T-helper 1 cell treated with Interleukin-12 subunit alpha and Interleukin-12 subunit beta and Interleukin-4 antibody, amounts not matched to agents 30 ng/mL and 1 ng/mL, for 36 hours (primary cell): ENCODE measurements around the gene EYA3. TPM values are rescaled to one million over a fixed set of nuclear protein-coding genes. Genes with fewer than 3 reads are reported as not detected.

Experiments used
- intact Hi-C: fragments of 100-400 bp; cut with micrococcal nuclease; formaldehyde crosslinking; loops from one replicate; pipeline ENCODE4 v1.15.1; 2024
- total RNA-seq: library from RNA; stranded (reverse); gene quantifications from 2 replicates; pipeline ENCODE4 v1.2.3, GENCODE V29; 2022

EYA3 gene
- total RNA-seq, 1 donor from 2014 or later: 36.2 TPM

DNA sequence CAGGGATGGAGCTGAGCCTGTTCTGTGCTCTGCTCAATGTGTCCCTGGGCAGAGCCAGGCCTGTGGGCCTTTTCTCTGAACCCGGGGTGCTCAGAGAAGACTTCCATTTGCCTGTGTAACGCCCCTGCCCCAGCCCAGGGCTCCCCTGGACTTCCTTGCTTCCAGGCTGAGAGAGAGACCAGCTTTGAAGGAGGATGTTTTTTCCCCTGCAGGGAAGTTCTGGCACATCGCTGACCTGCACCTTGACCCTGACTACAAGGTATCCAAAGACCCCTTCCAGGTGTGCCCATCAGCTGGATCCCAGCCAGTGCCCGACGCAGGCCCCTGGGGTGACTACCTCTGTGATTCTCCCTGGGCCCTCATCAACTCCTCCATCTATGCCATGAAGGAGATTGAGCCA, 143.4 kb downstream of the EYA3 start:
- intact Hi-C loops: no loop called here

DNA sequence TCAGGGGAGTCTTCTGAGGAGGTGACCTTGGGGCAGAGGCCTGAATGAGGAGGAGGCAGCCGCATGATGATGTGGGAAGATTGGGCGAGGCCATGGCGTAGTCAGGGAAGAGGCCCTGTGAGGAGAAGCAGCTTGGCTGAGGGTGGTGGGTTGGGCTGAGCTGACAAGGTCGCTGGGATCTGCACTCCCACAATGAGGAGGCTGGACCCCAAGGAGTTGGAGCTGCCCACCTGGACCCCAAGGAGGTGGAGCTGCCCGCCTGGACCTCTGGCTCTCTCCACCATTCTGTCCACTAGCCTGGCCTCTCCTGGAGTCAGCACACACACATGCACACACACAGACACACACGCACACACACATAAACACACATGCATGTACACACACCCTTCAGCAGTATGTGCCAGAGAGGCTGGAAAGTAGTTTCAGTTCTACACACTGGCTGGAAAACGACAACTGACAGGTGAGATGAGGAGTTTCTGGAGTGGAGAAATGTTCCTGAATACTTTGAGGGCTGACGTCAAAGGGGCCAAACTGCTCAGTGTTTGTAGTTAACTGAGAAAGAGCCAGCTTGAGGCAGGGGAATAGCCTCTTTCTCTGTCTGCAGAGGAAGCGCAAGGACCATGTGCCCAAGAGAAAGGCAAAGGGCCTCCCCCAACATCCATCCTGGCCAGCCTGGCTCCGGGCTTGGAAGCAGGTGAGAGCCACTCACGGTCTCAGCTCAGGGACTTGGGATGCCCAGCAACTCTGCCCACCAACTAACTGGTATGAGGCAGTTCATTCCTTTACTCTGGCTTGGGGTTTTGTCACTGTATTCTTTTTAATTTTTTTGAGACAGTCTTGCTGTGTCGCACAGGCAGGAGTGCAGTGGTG, 146.5 kb downstream of the EYA3 start:
- intact Hi-C loops: no loop called here

DNA sequence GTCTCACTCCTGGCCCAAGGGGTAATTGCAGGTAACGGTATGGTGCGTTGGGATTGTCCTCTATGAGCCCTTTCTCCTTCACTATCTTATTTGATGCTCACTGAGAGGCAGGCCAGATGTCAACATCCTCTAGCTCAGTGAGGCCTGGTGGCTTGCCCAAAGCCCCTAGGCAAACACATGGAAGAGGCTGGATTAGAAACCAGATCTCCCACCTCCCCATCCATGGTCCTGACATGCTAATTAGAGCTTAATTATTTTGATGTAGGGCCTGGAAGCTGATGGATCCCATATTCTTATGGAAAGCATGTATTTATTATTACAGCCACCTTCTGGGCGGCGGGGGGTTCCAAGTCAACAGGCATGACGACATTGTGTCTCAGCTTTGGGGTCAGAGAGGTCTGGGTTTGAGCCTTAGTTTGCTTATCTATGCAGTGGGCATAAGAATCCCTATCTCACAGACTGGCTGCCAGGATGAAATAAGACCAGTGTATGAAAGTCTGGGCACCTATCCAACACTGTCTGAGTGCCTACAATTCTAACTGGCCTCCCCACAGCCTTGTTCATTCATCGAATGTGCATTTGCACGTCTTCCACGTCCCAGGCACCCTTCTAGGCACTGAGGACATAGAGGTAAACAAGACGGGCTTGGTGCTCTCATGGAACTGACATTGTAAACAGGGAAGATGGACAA, 147.4 kb downstream of the EYA3 start:
- intact Hi-C loops: loop anchor here (1.0 kb wide), 4 partner anchors 18 to 268 kb away; partner anchors contain the start of gene XKR8

DNA sequence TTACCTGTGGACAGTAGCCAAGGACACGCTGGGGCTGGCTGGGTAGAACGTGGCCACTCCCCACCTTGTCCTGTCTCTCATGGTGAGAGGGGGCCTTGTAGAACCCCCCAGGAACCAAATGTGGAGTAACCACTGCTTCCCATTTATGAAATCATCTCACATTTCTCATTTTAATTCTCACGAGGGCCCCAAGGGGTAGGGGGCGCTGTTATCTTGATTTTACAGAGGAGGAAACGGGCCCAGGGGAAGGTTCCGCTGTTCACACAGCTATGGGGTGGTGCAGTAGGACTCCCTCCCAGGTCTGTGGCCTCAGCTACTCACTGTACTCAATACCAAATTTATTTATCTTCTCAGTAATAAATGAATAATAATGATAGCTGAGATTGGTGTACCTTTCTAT, 148.1 kb downstream of the EYA3 start:
- intact Hi-C loops: loop anchor here (1.0 kb wide), 4 partner anchors 19 to 269 kb away; partner anchors contain the start of gene XKR8

DNA sequence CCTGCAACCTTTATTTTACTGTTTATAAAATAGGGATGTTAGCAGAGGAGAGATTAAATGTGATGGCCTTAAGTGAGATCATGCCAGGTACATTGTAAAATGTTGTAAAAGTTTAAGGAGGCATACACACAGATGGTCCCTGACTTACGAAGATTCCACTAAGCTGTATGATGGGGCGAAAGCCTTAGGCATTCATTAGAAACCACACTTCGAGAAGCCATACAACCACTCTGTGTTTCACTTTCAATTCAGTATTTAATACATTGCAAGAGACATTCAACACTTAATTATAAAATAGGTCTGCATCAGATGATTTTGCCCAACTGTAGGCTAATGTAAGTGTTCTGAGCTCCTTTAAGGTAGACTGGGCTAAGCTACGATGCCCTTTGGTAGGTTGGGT, 149.9 kb downstream of the EYA3 start:
- intact Hi-C loops: no loop called here

DNA sequence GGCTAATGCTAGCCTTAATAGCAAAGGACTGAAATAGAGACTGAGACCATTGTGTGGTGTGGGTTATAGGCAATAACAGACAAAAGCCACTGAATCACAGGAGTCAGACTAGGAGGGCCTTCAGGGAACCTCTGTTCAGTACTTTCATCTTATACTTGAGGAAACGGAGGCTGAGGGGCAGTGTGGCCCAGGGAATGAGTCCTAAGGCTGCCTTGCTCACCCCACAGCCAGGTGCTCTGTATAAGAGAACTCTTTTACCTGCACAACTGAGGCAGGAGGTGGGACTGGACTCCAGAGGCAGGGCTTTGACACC, 150.9 kb downstream of the EYA3 start:
- intact Hi-C loops: no loop called here

DNA sequence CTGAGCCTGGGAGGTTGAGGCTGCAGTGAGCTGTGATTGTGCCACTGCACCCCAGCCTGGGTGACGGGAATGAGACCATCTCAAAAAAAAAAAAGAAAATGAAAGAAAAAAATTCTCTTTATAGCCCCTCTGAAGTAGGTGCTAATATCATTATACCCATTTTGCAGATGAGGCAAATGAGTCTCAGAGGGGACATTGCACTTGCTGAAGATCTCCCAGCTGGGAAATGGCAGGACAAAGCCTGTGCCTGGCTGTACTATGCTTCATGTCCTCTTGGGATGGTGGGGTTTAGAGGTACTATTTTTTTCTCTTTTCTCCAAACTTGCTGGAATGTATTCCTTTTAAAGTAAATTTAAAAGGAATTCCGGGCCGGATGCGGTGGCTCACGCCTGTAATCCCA, 152.0 kb downstream of the EYA3 start:
- intact Hi-C loops: no loop called here

DNA sequence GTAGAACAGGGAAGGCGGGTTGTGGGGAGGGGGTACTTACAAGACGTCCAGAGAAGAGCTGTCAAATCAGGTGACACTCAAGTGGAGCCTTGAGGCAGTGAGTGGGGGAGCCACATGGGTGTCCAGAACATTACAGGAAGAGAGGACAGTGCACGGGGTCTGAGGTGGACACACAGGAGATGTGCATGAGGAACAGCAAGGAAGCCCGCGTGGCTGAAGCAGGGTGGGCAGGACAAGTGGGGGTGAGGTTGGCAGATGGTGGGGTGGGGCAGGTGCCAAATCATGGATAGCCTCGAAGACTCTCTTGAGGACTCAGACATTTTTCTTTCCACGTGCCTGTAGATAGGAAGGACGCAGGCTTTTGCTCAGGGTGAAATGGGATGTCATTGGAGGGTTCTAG, 152.7 kb downstream of the EYA3 start:
- intact Hi-C loops: no loop called here

DNA sequence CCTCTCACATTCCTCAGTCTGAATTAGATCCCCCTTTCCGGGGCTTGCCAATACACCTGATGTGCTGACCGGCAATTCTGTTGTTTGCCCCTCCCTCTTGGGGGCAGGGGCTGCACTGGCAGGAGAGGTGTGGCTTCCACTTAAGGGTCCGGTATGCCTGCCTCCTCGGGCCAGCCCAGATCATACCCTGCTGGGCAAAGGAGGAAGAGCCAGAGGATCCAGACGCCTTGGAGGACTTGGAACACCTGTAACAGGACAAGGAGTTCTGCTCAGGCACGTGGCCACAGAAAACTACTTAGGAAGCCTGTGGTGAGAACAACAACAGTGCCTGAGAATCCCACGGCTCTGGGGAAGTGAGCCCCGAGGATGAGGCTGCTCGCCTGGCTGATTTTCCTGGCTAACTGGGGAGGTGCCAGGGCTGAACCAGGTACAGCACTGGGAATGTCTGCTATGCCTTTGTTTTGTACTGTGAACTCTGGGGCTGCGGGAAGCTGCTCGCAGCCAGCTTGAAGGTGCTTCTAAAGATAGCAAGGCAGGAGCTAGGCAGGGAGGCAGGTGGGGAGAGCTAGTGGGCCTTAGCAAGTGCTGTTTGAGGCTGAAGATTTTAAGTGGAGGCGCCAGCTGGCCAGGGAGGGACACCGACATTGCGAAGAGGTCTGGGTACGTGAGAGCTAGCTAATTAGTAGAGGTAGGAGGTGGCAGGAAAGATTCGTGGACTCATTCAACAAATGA, 153.4 kb downstream of the EYA3 start, which contains the start of gene SMPDL3B:
Gene SMPDL3B, plus strand, starts transcription at position 183 of the 732 bp plus-strand sequence. Its CDS starts 184 bp downstream, at position 367.
- intact Hi-C loops: no loop called here

DNA sequence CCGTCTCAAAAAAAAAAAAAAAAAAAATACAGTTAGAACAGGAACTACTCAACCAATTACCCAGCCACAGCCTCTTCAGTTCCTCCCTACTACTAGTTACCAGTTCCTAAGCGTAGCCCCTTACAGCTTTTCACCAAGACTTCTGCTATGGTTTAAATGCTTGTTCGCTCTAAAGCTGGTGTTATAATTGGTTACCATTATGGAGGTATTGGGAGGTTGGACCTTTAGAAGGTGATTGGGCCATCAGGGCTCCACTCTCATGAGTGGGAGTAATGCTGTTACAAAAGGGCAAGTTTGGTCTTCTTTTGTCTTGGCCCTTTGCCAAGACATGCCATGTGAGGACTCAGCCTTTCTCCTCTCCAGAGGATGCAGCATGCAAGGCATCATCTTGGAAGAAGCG, 156.7 kb downstream of the EYA3 start:
- intact Hi-C loops: no loop called here

DNA sequence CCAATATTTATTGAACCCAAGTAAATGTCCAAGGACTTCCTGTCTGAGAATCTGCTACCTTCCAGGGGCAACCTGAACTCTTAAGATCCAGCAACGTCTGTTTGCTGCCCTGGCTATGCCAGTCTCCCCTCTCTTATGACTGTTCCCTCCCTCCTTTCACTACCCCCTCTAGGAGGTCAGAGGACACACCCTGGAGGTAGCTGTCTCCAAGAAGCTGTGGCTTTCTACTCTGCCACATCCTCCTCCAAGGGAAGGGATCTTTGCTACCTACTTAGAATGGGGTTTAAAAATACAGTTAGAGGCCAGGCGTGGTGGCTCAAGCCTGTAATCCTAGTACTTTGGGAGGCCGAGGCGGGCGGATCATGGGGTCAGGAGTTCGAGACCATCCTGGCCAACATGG, 157.2 kb downstream of the EYA3 start:
- intact Hi-C loops: no loop called here

DNA sequence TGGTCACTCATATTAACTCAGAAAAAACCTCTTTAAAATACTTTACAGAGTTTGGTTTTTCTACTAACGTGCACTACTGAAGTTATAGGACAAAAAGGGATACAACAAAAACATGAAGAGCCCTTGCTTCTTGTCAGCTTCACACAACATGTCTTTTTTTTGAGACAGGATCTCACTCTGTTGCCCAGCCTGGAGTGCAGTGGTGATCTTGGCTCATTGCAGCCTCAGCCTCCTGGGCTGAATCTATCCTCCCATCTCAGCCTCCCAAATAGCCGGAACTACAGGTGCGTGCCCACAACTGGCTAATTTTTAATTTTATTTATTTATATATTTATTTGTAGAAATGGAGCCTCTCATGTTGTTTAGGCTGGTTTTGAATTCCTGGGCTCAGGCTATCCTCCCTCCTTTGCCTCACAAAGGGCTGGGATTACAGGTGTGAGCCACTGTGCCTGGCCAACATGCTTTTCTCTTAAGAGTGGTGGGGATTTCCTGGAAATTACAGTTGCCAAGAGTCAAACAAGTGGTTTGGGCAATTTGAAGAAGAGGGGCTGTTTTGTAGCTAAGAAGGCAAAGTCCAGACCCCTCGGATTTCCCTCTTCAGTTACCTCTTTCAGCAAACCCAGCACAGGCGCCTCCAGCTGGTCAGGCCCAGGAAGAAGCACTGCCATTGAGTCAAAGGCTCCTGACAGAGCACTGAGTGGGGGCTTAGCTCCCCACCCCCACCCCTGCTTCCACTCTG, 160.0 kb downstream of the EYA3 start:
- intact Hi-C loops: no loop called here

DNA sequence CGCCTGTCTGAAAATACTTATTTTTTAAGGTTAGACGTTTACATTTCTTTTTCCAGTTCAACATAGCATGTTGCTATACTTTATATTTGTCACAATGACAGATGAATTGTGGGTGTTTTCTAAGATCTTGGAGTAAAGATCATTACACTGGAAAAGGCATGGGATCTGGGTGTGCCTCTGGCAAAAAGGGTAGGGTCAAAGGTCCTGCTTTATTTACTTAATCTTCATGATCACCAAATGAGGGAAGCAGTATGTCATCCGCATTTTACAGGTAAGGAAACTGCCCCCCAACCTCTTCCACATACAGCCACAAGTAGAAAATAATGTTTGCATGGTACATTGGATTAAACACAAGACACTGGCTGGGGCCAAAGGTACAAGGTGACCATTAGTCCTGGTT, 166.1 kb downstream of the EYA3 start:
- intact Hi-C loops: no loop called here

Other genes starting within 250 kb of the EYA3 start
- 79.0 and 99.0 TPM in 2 replicates for gene THEMIS2, start 216.1 kb downstream of the EYA3 start, total RNA-seq
- 77.1 and 78.4 TPM in 2 replicates for gene RPA2, start 174.0 kb downstream of the EYA3 start, total RNA-seq
- gene SMPDL3B, start 153.6 kb downstream of the EYA3 start, total RNA-seq: 0.44 and 0.54 TPM in 2 replicates
- gene XKR8, start 128.6 kb downstream of the EYA3 start, total RNA-seq: 9.9 and 10.2 TPM in 2 replicates
- 0.49 and 0.90 TPM in 2 replicates for gene PTAFR, start 88.1 kb upstream of the EYA3 start, total RNA-seq
- gene DNAJC8, start 144.4 kb upstream of the EYA3 start, total RNA-seq: 100 and 102 TPM in 2 replicates
- 135 and 148 TPM in 2 replicates for gene ATP5IF1, start 147.5 kb upstream of the EYA3 start, total RNA-seq
- gene SESN2, start 170.9 kb upstream of the EYA3 start, total RNA-seq: 15.0 and 16.9 TPM in 2 replicates
- 18.0 and 19.6 TPM in 2 replicates for gene MED18, start 240.4 kb upstream of the EYA3 start, total RNA-seq